GM23248 (cell line): ENCODE data around the gene NF1.

Experiments used
- EZH2 ChIP-seq: fragments of 200-600 bp; sonication (generic); IDR thresholded peaks from 2 replicates; pipeline ENCODE4 v1.6.1; 2018; ENCODE audit warnings: antibody characterized with exemption, mild to moderate bottlenecking; ENCODE audit not compliant: insufficient read depth, poor library complexity, severe bottlenecking
- EZH2phosphoT487 ChIP-seq: fragments of 200-600 bp; sonication (generic); IDR thresholded peaks from 2 replicates; pipeline ENCODE4 v1.6.1; 2018; ENCODE audit warnings: antibody characterized with exemption, moderate library complexity, mild to moderate bottlenecking, low read depth; ENCODE audit not compliant: insufficient read depth

DNA sequence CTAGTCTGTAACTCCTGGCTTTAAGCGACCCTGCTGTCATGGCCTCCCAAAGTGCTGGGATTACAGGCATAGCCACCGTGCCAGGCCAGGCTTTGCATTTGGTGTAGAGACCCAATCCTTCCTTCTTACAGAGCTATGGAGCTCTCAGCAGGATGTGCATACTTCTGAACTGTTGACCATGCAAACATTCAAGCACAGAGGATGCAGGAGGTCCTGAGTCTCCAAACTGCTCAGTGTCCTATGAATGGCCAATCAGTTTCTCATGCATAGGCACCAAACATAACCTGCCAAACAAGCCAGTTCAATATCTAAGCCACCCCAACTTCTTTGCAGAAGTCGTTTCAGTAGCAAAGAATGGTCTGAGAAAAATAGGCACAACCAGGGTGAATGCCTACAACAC is 40.0 kb upstream of the NF1 start:
- TF ChIP-seq EZH2phosphoT487 = no peak
- no peak for TF ChIP-seq EZH2
